Hematopoietic multipotent progenitor cell treated with erythropoietin and hydrocortisone succinate and interleukin-3 and kit ligand, for 8 days (in vitro differentiated cells): ENCODE data around the gene CLDN6.
A peak's percentile ranks its signal among the peaks of the same experiment; 100 is the strongest.

Source experiments
- DNase-seq: peaks from one replicate; pipeline ENCODE4 v3.0.0-alpha.2; 2015

Gene CLDN6

DNA sequence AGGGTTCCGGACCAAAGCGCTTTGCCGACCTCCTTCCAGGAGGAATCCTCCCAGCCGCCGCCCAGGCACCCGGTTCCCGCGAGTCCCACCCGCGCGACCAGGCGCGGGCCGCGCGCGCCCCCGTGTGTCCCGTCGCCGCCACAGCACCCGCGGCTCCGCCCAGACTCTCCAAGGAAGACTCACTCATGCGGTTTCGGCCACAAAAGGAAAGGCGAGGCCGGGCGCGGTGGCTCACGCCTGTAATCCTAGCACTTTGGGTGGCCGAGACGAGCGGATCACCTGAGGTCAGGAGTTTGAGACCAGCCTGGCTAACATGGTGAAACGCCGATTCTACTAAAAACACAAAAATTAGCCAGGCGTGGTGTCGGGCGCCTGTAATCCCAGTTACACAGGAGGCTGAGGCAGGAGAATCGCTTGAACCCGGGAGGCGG lies 34.3 kb downstream of the CLDN6 start:
- DNase-seq, result peak; percentile 76

DNA sequence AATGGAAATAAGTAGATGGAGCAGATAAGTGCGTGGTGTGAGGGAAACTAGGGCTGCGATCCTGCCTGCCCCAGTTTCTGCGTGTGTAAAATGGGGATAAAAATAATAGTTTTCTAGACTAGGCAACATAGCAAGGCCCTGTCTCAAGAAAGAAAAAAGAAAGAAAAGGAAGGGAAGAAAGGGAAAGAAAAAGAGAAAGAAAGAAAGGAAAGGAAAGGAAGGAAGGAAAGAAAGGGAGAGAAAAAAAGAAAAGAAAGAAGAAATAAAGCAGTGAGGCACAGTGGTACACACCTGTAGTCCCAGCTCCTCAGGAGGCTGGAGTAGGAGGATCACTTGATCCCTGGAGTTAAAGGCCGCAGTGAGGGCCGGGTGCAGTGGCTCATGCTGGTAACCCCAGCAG lies 35.6 kb downstream of the CLDN6 start:
- DNase-seq, result no peak

DNA sequence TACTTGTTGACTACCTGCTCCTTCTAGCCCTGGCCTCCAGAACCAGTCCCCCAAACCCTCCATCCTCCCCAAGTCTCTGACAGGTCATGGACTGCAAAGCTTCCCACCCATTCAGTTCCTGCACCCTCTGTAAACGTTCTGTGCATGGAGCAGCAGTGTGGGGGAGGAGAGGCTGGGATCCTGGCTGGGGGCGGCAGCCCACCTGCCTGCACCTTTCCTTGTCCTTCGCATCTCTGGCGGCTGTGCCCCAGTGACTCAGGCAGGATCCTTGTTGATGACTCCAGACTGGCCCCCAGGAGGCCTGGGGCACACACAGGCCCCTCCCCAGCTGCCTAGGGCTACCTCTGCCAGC lies 36.1 kb downstream of the CLDN6 start:
- no peak for DNase-seq

DNA sequence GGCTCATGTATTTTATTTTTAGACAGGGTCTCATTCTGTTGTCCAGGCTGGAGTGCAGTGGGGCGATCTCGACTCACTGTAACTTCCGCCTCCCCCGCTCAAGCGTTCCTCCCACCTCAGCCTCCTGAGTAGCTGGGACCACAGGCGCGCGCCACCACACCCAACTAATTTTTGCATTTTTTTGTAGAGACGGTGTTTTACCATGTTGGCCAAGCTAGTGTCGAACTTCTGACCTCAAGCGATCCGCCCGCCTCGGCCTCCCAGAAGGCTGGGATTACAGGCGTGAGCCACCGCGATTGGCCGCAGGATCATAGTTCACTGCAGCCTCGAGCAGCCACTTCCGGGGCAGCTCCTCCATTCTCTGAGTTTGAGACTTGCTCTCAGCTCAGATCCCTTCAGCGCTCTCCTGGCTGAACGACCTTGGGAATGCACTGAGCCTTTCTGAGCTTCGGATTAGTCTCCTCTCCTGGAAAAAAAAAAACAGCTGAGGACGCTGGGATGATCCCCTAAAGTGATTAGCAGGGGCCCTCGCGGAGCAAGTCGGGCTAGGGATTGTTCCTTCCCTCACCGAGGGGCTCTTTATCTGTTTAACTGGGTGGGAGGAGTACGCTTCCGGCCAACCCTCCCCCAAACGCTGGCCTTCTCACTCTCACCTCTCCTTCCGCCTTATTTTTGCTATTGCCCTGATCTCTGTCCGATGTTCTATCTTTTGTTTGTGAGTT lies 36.6 kb downstream of the CLDN6 start:
- no peak for DNase-seq

DNA sequence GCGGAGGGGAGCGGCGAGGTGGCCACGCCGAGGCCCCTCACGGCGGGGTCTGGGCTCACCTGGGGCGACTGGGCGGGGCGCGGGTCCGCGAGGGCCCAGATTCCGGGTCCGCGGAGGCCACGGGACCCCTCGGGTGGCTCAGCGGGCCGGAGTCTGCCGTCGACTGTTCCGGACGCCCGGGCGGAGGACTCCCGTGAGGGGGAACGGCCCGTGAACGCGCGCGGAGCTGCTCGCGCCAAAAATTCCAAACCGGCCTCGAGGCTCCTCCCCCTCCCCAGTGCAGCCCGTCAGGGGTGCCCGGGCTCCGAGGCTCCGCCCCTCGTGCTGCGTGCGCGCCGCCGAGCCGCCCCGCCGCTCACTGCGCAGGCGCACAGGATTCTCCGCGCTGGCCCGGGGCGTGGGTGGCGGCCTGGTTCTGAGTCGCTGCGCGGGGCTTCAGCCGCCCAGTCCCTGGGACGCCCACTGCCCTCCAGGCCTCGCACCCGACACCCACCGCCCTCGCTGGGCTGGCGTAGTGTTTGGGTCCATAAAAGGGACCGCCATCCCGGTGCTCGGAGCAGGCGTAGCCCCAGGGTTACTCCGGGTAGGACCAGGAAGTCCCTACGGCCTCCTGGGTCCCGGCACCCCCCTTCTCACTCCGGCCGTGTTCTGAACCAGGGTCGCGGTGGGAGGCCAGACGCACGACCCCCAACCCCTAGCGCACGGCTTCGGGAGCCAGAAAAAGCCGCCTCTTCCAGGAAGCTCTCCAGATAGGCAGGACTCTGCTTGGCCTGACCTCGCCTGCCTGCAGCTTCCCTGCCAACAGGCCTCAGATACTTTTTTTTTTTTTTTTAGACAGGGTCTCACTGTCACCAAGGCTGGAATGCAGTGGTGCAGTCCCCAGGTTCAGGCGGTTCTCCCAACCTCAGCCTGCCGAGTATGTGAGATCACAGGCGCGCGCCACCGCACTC lies 37.5 kb downstream of the CLDN6 start, which contains the start of gene PKMYT1:
TSS of gene PKMYT1 (minus strand) at position 220 of the 950 bp plus-strand sequence. CDS start 789 bp downstream, outside the sequence.
- DNase-seq, result peak; percentile 89

DNA sequence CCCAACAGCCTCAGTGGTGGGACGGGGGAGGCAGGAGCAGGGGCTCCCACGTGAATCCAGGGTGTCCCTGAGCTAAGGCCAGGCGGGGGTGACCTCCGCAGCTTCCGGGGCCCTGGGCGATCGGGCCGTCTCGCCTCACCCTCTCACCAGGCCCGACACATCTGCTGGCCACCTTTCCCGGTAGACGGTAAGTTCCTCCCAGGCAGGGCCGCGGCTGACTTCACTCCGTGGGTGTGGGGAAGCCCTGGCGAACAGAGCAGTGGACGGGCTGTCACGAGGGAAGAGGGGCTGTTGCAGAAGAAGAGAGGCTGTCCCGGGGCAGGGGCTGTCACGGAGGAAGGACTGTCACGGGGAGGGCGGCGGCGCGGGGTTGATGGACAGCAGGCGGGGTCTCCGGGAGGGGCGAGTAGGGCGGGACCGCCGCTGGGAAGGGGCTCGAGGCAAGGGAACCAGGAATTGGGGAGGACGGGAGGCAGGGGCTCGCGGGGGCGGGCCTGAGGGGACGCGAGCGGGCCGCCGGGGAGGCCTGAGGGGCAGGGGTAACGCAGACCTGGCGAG lies 38.2 kb downstream of the CLDN6 start:
- peak; percentile 29 for DNase-seq

DNA sequence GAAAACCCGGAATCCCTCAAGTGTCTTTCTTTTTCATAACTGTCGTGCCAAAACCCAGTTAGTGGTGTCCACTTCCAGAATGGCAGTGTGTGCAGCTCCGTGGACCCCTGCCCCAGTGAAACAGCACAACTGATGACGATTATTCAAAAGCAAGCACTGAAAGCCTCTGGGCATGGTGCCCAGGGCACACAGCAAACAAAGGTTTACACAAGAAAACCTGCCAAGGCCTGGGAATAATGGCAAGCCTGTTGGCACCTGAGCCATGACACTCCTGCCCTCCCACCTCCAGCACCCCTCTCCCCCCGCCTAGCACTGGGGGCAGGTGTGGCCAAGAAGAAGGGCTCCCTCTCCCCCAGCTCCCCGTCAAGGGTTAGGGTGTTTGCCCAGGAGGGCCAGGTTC lies 40.5 kb downstream of the CLDN6 start:
- DNase-seq, result no peak

DNA sequence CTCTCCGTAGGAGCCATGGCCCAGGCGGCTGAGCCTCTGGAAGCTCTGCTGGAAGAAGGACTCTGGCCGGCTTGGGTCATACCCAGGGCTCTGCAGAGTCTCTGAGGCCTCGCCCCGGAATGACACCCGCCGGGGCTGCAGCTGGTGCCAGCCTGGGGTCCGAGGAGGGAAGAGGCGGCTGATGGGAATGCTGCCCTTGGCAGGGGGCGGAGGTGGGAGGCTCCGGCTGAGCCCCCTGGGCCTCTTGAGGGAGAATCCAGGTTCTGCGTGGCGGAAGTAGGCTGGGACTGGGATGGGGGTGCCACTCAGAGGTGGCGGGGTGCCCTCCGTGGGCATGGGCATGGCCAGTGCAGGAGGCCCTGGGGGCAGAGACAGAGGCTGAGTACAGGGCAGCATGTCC lies 41.3 kb downstream of the CLDN6 start:
- no peak for DNase-seq

DNA sequence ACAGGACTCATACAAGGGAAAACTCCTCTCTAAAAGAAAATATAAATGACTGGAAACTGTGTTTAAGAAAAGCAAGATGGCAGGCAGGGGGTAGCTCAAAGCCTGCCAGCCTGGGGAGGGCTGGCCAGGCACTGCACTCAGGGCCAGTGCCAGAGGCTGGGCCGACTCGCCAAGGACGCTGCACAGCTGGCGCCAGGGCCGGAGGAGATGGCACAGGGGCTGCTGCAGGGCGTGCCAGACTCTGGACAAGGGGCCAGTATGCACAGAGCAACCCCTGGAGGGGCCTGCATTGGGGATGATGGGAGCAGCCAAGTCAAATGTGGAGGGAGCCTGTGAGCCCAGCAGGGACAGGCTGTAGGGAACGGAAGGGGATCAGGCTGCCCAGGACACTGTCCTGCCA lies 41.8 kb downstream of the CLDN6 start:
- DNase-seq, result no peak

DNA sequence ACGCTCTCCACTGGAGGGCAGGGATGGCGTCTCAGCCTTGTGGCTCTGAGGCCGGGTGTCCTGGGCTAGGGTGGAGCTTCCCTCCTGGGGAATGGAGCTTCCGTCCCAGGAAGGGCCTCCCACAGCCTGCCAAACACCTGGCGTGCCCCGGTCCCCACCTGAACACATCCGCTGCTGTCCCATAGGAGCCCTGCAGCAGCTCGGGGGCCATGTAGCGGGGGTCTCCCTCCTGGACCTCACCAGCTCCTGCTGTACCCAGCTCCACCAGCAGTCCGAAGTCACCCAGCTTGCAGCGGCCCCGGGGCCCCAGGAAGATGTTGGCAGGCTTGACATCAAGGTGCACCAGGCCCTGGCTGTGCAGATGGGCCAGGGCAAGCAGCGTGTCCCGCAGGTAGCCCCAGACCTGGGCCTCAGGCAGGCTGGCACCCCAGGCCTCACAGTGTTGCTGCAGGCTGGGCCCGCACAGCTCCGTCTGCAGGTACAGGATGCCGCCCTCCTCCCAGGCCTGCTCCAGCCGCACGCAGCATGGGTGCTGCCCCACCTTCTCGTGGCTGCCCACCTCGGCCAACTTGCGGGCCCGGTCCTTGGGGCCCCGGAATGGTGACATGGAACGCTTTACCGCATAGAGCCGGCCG lies 42.7 kb downstream of the CLDN6 start:
- no peak for DNase-seq

DNA sequence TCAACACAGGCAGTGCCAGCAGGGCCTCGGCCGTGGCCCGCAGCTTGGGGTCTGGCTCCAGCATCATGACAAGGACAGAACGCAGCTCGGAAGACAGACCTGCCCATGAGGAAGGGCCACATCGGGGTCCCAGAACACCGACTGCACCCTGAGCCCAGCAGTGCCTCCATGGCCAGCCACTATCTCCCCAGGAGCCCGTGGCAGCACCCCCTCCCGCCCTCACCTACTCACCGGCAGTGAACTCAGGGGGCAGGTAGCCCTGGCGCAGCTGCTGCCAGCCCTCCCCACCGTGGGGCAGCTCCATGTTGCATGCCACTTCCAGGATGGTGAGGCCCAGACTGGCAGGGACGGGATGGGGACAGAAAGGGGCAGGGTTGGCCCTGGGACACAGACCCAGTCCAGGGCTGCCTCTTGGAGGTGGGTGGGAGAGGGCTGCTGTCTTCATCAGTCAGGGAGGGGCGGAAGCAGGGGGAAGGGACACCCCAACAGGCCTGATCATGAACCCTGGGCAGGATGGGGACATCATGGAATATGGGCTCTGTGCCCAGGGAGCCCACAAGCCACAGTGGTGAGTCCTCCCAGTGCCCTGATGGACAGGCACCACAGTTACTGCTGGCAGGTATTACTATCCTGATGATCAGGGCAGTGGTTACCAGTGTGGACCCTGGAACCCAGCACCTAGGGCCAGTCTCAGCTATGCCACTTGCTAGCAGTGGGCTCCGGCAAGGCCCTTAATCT lies 43.5 kb downstream of the CLDN6 start:
- DNase-seq, result no peak

DNA sequence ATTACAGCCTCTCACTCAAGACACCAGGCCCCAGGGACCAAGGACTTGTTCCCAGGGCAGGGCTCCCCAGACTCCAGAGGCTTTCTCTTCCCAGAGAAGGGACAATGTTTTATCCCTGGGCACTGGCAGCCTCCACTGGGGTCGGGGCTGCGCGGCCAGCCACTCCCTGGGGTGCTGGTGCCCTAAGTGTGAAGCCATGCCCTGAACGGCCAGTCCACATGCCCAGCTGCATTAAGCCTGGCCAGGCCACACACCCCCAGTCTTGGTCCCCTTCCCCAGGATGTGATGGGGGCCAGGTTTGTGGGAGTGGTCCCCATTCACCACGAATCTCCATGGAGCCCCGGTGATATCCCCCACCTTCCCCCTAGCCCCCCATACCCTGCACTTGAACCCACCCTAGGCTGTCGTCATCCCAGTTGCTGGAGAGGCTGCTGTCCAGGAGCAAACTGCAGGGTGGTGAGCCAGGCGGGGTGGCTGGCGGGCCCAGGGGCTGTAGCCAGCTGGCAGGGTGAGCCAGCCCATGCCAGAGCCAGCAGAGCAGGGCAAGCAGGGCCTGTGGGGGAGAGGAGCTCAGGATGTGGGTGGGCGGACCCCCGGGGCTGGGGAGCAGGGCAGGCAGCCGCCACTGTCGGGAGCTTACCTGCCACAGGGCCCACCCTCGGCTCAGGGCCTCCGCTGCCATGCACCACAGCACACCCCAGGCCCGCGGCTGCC lies 44.2 kb downstream of the CLDN6 start:
- DNase-seq, result no peak

DNA sequence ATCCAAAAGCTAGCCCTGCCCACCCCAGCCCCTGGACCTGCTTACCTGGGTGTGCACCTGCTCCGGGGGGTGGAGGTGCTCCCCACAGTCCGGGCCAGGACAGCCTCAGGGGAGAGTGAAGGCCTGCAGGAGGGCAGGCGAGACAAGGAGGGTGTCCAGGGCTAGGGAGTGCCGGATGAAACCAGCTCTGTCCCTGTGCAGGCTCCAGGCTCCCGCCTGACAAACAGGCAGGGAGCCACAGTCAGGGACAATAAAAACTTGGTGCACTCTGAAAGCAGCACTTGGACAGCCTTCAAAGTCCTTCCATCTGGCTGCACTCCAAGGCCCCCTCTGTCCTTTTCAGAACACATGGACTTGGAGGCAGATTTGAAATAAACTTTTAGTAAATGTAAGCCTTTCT lies 44.9 kb downstream of the CLDN6 start:
- no peak for DNase-seq

DNA sequence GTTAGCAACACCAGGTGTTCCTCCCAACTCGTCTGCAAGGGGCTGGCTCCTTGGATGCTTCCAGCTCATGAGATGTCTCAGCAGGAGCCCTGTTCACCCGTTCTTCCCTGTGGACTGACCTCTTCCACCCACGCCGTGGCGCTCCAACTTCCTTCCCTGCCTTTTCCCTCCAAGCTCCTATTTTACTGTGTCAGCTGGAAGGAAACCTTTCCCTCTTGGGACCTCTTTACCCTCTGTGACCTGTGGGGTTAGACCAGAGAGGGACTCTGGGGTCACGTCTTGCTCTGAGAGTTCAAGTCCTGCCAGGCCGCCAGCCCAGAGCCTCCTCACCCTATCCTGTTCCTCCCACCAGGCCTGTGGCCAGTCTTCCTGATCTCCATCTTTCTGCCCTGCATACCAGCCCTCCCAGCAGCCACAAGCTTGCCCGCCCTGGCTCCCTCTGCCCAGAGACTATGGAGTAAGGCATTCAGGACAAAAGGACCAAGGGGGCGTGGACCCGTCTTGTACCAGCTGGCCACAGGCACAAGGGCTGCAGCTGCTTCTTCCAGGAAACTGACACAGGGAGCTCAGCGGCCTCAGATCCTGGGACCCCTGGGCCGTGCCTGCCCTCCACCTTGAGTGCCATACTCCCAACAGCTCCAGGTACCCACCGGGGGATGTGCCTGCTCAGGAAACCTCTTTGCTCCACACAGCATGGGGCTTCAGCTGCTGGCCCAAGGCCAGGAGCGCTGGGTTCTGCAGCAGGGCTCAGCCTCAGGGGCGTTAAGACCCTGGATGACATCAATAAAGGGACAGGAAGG lies 45.8 kb downstream of the CLDN6 start:
- no peak for DNase-seq

DNA sequence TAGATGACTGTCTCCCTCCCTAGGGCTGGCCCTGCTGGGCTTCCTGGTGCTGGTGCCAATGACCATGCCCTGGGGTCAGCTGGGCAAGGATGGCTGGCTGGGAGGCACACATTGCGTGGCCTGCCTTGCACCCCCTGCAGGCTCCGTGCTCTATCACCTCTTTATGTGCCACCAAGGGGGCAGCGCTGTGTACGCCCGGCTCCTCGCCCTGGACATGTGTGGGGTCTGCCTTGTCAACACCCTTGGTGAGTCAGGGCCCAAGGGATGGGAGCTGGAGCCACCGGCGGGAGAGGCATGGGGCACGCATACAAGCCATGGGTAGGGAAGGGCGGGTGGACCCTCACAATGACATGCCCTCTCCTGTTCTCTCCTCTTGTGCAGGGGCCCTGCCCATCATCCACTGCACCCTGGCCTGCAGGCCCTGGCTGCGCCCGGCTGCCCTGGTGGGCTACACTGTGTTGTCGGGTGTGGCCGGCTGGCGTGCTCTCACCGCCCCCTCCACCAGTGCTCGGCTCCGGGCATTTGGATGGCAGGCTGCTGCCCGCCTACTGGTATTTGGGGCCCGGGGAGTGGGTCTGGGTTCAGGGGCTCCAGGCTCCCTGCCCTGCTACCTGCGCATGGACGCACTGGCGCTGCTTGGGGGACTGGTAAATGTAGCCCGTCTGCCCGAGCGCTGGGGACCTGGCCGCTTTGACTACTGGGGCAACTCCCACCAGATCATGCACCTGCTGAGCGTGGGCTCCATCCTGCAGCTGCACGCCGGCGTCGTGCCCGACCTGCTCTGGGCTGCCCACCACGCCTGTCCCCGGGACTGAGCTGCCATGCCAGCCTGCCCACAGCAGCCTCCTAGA lies 46.6 kb downstream of the CLDN6 start:
- DNase-seq, result no peak

DNA sequence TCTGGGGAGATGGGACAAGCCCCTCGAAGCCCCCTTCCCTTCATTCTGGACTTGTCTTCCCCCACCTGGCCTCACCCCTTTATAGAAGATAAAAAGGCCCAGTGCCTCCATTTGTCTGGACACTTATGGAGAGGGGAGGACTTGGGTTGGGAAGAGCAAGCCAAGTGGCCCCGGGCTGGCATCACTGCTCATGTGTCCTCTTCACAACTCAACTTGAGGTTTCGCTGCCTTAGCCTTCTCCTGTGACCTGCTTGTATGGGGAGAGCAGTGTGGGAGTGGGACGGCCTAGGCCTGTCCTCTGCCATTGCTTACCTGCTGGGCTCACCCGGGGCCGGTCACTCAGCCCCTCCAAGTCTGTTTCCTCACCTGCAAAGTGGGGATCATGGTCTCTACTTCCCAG lies 47.4 kb downstream of the CLDN6 start:
- DNase-seq, result no peak

DNA sequence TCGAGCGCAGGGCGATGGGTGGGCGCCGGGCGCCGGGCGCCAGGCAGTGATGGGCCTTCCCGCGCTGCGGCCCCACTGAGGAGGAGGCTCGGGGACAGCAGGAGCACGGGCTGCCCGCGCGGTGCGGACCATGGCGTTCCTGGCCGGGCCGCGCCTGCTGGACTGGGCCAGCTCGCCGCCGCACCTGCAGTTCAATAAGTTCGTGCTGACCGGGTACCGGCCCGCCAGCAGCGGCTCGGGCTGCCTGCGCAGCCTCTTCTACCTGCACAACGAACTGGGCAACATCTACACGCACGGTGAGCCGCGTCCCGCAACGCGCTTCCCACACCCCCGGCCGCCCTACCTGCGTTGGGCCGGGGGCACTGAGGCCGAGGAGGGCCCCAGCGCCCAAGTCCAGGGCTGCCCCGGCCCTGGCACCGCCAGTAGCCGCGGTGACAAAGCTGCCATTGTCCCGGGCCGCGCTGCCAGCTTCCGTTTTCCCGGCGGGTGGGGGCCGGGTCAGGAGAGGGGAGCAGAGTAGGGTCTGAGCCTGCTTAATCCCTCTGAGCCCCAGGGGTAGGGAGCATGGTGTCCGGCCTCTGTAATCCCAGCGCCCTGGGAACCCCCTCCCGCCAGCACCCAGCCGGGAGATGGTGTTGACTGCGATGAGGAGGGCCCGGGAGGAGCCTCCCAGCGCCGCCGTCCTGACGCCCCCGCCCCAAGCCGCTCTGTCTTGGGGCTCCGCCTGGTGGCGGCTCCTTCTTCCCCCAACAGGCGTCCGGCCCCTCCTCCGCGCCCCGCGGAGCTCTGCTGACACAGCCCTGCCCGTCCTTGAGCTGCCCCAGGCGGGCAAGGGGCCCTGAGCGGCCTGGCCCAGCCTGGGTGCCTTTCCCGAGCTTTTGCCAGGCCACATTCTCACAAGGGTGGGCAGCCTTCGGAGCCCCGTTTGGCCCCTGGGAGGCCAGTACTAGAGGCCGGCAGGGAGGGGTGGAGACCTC lies 48.1 kb downstream of the CLDN6 start:
- DNase-seq, result peak; percentile 80

DNA sequence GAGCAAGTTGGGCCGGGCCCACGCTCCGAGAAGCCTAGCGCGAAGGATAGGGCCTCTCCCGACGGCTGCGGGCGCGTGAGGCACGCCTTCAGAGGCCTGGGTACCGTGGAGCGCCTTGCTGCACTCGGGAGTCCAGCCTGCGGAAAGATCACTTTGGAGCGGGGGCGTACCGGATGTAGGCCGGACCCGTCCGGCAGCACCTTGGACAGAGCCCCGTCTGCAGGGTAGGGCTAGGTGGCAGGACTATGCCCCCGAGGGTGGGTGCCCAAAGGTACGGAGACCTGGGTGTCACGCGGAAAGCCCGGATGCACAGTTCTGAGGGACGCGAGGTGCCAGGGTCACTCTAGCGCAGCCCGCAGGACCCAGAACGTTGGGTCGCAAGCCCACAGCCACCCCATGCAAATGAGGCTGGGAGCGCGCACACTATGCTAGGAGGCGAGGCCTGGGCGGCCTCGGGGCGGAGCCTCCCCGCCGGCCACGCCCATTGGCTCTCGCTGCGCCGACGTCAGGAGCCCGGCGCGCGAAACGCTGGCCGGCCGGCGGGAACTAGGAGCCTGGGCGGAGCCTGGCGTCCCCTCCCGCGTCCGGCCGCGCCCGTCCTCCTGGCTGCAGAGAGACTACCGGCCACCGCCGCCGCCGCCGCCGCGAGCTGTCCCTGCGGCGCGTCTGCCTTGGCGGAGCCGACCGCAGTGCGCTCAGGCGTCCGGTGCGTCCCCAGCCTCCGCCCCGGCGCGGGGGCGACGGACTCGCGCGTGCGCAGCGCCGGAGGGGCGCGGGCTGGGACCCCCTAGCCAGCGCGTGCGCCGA lies 49.0 kb downstream of the CLDN6 start, which contains the start of gene PAQR4:
TSS of gene PAQR4 (plus strand) at position 611 of the 807 bp plus-strand sequence. CDS start 327 bp downstream, outside the sequence.
- peak; percentile 89 for DNase-seq
